Activated T-helper 2 cell treated with anti-CD3 and anti-CD28 coated beads, Interferon-gamma antibody, Interleukin-2, Interleukin-4, amounts not matched to agents 10 μg/mL and 5 μg/mL and 100 μg/mL, durations not matched to agents 14 hours and 24 hours and 36 hours (primary cell): ENCODE results near the gene EBF3. TPM values are rescaled to one million over a fixed set of nuclear protein-coding genes. Genes with fewer than 3 reads are reported as not detected.
A peak's percentile ranks its signal among the peaks of the same experiment; 100 is the strongest.

ENCODE experiments used
- DNase-seq: peaks from one replicate; pipeline ENCODE4 v3.0.0; 2021; ENCODE audit warnings: low spot score
- H3K27ac Mint-ChIP-seq: one replicate; pipeline ENCODE4 v1.8.0; 2021; ENCODE audit warnings: mixed read lengths
- H3K27me3 Mint-ChIP-seq: one replicate; pipeline ENCODE4 v1.8.0; 2021; ENCODE audit warnings: low read depth, mixed read lengths
- H3K36me3 Mint-ChIP-seq: one replicate; pipeline ENCODE4 v1.8.0; 2021; ENCODE audit warnings: low read depth, mixed read lengths
- H3K4me1 Mint-ChIP-seq: one replicate; pipeline ENCODE4 v1.8.0; 2021; ENCODE audit warnings: low read depth, mixed read lengths
- H3K4me3 Mint-ChIP-seq: one replicate; pipeline ENCODE4 v1.8.0; 2021; ENCODE audit warnings: low read depth, mild to moderate bottlenecking, moderate library complexity, mixed read lengths
- H3K9me3 Mint-ChIP-seq: one replicate; pipeline ENCODE4 v1.8.0; 2021; ENCODE audit warnings: mixed read lengths
- intact Hi-C: fragments of 100-400 bp; cut with micrococcal nuclease; formaldehyde crosslinking; loops from one replicate; pipeline ENCODE4 v1.15.1; 2023
- total RNA-seq: library from RNA; stranded (reverse); gene quantifications from 2 replicates; pipeline ENCODE4 v1.2.3, GENCODE V29; 2022

The EBF3 gene
- total RNA-seq, 1 donor from 2014 or later: not detected

DNA sequence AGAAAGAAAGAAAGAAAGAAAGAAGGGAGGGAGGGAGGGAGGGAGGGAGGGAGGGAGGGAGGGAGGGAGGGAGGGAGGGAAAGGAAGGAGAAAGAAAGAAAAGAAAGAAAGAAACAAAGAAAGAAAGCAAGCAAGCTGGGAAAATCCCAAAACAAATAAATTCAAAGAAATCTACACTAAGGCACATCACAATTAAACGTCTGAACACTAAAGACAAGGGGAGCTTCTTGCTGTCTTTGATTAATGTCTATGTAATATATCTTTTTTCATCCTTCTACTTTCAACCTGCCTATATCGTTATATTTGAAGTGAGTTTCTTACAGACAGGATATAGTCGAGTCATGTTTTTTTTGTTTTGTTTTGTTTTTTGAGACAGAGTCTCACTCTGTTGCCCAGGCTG, 28.3 kb upstream of the EBF3 start:
- H3K27me3 Mint-ChIP-seq: peaks cover 18% of the 10 kb centered on the region
- no peak overlapping the region for H3K4me3 Mint-ChIP-seq
- intact Hi-C loops: no loop called here
- H3K9me3 Mint-ChIP-seq: peaks cover 4% of the 10 kb centered on the region
- no peaks in the 10 kb centered on the region for H3K36me3 Mint-ChIP-seq
- no peaks in the 10 kb centered on the region for H3K4me1 Mint-ChIP-seq
- H3K27ac Mint-ChIP-seq: no peak overlapping the region
- DNase-seq: no peak

DNA sequence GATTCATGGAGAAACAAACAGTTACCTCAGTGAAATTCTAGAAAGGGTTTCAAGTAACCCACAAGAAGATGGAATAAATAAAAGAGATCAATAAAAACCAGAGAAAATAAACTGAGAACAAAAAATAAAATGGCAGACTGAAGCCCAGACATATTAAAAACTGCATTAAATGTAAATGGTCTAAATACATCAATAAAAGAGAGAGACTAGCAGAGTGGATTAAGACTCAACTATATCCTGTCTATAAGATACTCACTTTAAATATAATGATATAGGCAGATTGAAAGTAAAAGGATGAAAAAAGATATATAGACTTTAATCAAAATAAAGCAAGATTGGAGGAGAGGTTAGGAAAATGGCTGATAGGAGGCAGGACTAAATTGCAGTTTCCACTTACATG, 18.8 kb upstream of the EBF3 start:
- peaks cover 24% of the 10 kb centered on the region for H3K9me3 Mint-ChIP-seq
- H3K27ac Mint-ChIP-seq: no peak overlapping the region
- intact Hi-C loops: no loop called here
- no peaks in the 10 kb centered on the region for H3K36me3 Mint-ChIP-seq
- no peak for DNase-seq
- H3K27me3 Mint-ChIP-seq: peaks cover 9% of the 10 kb centered on the region
- H3K4me1 Mint-ChIP-seq: no peaks in the 10 kb centered on the region
- H3K4me3 Mint-ChIP-seq: no peak overlapping the region

DNA sequence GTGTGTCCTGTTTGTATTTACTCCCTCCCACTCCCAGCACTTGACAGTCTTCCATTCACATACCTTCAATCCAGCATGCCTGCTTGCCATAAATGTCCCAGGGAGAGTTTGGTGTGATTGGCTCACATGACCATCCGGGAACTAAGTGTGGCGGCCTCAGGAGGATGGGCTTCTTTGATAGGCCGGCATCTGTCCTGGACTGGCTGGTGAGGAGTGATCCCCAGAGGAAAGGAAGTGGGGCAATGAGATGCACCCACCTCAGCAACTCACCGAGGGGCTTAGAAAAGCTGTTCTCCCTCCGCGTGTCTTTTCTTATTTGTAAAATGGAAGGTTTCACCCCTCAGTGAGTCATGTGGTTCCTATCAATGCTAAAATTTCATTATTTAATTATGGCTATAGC, 14.9 kb upstream of the EBF3 start:
- DNase-seq: no peak
- H3K4me3 Mint-ChIP-seq: no peak overlapping the region
- peaks cover 13% of the 10 kb centered on the region for H3K9me3 Mint-ChIP-seq
- no peaks in the 10 kb centered on the region for H3K36me3 Mint-ChIP-seq
- intact Hi-C loops: no loop called here
- no peak overlapping the region for H3K27ac Mint-ChIP-seq
- H3K27me3 Mint-ChIP-seq: peaks cover 28% of the 10 kb centered on the region
- no peaks in the 10 kb centered on the region for H3K4me1 Mint-ChIP-seq

DNA sequence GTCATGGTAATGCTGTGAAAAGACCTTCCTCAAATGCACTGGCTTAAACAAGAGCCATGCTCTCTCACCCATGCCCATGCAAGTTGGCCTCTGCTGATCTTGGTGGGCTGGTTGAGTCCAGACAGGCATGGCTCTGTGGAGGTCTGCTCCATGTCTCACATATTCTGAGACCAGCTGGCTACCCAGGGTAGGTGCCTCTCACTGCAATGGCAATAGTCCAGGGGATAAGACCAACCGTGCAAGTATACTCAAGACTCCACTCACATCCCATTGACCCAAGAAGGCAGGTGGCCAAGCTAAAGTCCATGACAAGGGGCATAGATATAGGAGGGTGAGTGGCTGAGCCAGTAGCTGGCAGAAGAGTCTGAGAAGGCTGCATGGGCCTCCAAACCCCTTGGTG, 14.2 kb upstream of the EBF3 start:
- intact Hi-C loops: no loop called here
- H3K4me3 Mint-ChIP-seq: no peak overlapping the region
- peaks cover 33% of the 10 kb centered on the region for H3K27me3 Mint-ChIP-seq
- no peak for DNase-seq
- H3K36me3 Mint-ChIP-seq: no peaks in the 10 kb centered on the region
- H3K9me3 Mint-ChIP-seq: peaks cover 13% of the 10 kb centered on the region
- no peaks in the 10 kb centered on the region for H3K4me1 Mint-ChIP-seq
- H3K27ac Mint-ChIP-seq: no peak overlapping the region

DNA sequence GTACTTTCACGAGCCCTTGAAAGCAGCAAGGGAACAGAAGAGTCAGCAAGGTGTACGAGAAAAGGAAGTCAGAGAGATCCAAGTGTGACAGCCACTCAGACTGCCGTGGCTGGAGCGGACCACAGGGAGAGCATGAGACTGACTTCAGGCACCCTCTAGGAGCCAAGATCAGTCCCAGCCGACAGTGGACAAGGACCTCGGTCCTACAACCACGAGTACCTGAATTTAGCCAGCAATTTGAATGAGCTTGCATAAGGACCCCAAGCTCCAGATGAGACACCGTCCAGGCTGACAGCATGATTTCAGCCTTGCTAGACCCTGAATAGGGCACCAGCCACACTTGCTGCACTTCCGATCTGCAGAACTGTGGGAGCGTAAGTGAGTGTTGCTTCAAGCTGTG, 13.7 kb upstream of the EBF3 start:
- Mint-ChIP-seq H3K4me3 (no peak overlapping the region), H3K27me3 (peaks cover 34% of the 10 kb centered on the region), H3K4me1 (no peaks in the 10 kb centered on the region), H3K27ac (no peak overlapping the region), H3K9me3 (peaks cover 7% of the 10 kb centered on the region), H3K36me3 (no peaks in the 10 kb centered on the region)
- intact Hi-C loops: no loop called here
- DNase-seq: no peak

DNA sequence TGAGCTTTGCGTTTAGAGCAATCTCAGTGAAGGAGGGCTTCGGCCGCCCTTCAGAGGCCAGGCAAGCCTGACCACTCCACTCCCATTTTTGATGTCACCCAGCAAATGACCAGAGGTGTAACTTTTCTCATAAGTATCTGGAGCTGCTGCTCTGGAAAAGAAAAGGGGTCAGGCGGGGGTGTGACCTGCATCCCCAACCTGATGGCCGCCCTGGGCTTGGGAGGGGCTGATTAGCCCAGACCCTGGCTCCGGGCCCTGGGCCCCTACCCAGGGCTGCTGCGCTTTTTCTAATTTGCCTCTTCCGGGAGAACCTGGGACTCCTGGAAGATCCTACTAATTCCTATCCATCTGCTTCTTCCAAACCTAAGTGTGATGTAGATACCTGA, 9.6 kb upstream of the EBF3 start:
- peaks cover 4% of the 10 kb centered on the region for H3K4me1 Mint-ChIP-seq
- intact Hi-C loops: loop anchor here (5.0 kb wide), 2 partner anchors 134 to 154 kb away; no protein-coding TSS in a partner anchor
- no peak for DNase-seq
- H3K9me3 Mint-ChIP-seq: no peaks in the 10 kb centered on the region
- H3K27me3 Mint-ChIP-seq: peaks cover 53% of the 10 kb centered on the region
- H3K36me3 Mint-ChIP-seq: no peaks in the 10 kb centered on the region
- no peak overlapping the region for H3K27ac Mint-ChIP-seq
- no peak overlapping the region for H3K4me3 Mint-ChIP-seq

DNA sequence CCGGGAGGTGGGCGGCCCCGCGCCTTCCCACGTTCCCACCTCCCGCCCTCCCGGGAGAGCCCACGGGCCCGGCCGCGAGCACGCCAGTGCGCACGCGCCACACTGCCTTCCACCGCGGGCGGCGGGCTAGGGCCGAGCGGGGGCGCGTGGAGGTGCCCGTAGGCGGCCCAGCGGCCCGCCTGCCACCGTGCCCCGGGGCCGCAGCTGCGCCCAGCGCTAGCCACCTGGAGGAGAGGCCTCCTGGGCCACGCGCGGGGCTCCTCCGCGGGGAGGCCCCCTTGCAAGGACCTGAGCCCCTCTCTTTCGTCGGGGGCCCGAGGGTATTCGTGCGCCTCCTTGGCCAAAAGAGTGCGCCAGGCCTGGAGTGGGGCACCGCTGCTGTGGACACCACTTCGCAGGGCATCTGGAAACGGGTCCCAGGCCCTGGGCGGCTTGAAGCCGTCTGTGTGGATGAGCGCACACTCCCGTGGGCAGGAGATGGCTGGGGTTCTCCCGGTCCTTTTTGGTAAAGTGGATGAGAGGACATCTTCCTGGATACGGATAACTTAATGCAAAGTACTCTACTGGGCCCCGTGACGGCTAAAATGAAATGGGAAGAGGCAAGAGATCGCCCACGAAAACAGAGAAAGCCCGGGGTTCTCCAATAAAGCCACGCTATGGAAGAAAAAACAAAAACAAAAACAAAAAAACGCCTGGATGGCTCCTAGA, 9.0 kb upstream of the EBF3 start:
- Mint-ChIP-seq H3K27ac (no peak overlapping the region), H3K4me3 (no peak overlapping the region), H3K4me1 (peaks cover 4% of the 10 kb centered on the region), H3K27me3 (peaks cover 56% of the 10 kb centered on the region), H3K36me3 (no peaks in the 10 kb centered on the region), H3K9me3 (no peaks in the 10 kb centered on the region)
- intact Hi-C loops: loop anchor here (5.0 kb wide), 2 partner anchors 134 to 154 kb away; no protein-coding TSS in a partner anchor
- DNase-seq: no peak

DNA sequence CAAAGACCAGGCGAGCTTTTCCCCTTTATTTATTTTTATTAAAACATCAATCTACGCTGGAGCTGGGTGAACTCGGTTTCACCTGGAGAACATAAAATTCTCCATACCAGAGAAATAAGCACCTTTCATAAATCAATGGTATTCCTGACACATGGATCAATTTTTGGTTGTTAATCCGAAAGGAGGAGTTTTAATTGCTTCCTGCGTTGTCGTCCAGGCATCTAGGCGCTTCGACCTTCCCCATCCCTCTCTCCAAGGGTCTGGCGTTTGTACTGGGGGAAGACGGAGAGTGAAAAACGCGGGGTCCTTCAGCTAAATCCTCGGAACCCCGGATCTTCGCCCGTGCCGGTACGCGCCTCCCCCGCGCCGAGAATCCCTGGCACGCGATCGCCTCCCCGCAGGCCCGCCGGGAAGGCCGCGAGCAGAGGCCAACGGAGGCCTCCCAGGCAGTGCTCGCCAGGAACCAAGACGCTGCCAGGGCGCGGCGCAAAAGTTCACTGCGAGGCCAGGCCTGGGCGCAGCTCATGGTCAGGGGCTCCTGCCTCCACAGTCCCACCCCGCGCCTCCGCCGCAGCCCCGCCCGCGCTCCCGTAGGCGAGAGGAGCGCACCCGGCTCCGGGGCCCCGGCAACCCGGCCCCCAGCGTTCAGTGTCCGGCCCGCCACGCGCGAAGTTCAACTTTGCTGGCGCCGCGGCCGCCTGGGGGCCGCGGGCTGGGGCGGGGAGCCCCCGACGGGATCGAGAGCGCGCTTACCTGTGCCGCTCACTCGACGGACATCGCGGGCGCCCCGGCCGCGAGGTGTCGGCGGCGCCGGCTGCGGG, 8.3 kb upstream of the EBF3 start:
- Mint-ChIP-seq H3K27me3 (peaks cover 63% of the 10 kb centered on the region), H3K27ac (no peak overlapping the region), H3K9me3 (no peaks in the 10 kb centered on the region), H3K36me3 (no peaks in the 10 kb centered on the region), H3K4me3 (peak overlapping the region; percentile 26), H3K4me1 (peaks cover 4% of the 10 kb centered on the region)
- no peak for DNase-seq
- intact Hi-C loops: loop anchor here (5.0 kb wide), 2 partner anchors 135 to 155 kb away; no protein-coding TSS in a partner anchor

DNA sequence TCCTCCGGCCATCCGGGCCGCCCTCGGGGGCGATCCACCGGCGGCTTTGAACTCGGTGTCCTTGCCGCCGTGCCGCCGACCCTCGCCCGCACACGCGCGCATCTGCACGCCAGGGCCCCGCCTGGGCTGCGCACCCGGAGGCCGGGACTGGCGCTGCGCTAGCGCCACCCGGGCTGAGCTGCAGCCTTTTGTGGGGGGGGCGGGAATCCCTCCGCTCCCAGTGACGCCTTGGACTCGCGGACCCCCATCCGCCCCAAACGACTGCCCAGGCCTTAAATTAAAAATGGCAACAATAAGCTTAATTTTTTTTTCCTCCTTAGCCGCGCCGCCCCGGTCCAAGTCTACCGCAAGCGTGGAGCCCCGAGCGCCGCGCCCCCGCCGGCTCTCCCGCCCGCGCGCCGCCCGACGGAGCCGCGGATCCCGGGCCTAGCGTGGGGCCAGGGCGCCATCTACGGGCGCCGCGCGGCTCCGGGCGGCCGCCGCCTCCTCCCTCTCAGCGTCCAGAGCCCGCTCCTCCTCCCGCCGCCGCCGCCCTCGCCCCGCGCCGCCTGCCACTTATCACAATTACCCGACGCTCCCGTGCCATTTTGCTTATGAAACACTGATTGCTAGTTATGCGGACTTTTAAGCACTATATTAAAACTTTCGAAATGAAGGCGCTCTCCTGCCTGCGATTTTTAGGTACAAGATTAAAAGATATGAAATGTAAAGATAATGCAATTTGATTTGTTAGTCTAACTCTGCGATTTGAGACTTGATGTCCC, 7.5 kb upstream of the EBF3 start:
- DNase-seq: no peak
- H3K4me3 Mint-ChIP-seq: peak overlapping the region; percentile 26
- peaks cover 60% of the 10 kb centered on the region for H3K27me3 Mint-ChIP-seq
- no peak overlapping the region for H3K27ac Mint-ChIP-seq
- intact Hi-C loops: loop anchor here (1.0 to 5.0 kb wide), 4 partner anchors 13 to 207 kb away; no protein-coding TSS in a partner anchor
- H3K4me1 Mint-ChIP-seq: peaks cover 4% of the 10 kb centered on the region
- no peaks in the 10 kb centered on the region for H3K9me3 Mint-ChIP-seq
- H3K36me3 Mint-ChIP-seq: no peaks in the 10 kb centered on the region

DNA sequence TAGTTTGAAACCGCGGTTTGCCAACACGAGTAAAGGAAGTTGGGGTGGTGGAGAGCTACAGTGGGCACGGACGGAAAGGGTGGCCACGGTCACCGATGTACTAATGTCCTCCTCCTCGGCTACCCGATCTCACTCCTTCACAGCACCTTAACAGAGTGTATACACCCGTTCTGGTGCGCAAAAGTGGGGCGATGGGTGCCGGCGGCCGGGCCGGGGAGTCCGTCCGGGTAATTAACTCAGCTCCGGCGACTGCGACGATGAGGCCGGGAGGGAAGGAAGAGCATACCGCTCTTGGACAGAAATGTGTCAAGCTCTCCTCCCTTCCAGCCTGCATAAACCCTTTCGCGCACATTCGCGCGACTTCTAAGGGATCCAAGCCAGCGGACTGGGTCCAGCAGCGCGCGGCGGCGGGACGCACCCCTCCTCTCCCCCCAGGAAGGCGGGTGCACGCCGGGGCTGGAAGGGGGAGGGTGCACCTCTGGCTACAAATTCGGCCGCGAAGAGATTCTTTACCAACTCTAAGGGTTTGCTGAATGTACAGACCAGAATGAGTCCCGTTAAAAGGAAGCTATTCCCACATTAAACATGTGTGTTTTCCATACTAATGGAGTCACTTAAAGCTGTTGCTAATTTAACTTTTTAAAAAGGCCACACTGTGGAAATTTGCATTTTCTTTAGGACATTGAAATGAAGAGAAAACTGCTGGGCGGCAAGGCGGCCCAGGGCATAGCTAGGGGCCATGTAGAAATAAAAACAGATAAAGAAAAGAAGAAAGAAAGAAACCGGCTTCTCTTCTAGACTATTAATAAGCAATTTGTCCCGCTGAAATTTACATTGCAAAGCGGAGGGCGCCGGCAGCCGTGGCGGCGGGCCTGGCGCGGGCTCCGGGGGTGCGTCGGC, 6.6 kb upstream of the EBF3 start:
- no peak for DNase-seq
- H3K4me3 Mint-ChIP-seq: no peak overlapping the region
- no peaks in the 10 kb centered on the region for H3K36me3 Mint-ChIP-seq
- H3K4me1 Mint-ChIP-seq: peaks cover 4% of the 10 kb centered on the region
- intact Hi-C loops: loop anchor here (1.0 to 5.0 kb wide), 4 partner anchors 12 to 208 kb away; no protein-coding TSS in a partner anchor
- peaks cover 63% of the 10 kb centered on the region for H3K27me3 Mint-ChIP-seq
- H3K27ac Mint-ChIP-seq: peak overlapping the region; percentile 52
- no peaks in the 10 kb centered on the region for H3K9me3 Mint-ChIP-seq

DNA sequence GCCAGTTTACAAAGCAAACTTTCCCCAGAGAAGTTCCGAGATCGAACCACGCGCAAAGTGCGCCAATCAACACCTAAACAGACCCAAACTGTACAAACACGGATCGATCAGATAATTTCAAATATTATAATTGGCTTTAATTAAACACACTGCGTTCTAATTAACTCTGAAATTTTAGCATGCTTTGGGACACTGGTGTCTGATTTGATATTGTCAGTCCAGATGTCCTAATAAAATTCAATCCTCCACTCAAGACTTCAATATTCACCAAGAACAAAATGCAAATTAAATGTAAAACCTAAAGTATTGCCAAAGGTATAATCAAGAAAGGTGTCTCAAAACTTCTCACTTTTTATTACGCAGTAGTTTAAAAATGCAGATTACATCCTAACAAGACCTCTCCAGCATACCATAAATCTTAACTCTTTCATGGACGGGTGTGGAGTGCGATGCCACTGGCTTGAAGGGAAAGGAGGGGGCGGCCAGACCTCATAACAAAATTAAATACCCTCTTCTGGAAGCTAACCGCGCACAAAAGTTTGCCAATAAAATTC, 5.9 kb upstream of the EBF3 start:
- H3K4me3 Mint-ChIP-seq: no peak overlapping the region
- no peaks in the 10 kb centered on the region for H3K36me3 Mint-ChIP-seq
- H3K27ac Mint-ChIP-seq: peak overlapping the region; percentile 52
- no peak for DNase-seq
- no peaks in the 10 kb centered on the region for H3K9me3 Mint-ChIP-seq
- intact Hi-C loops: loop anchor here (2.0 to 5.0 kb wide), 3 partner anchors 137 to 209 kb away; no protein-coding TSS in a partner anchor
- peaks cover 67% of the 10 kb centered on the region for H3K27me3 Mint-ChIP-seq
- H3K4me1 Mint-ChIP-seq: peaks cover 4% of the 10 kb centered on the region
